Liver (tissue), 3 donors: ENCODE measurements around the gene CAMK2N2.

ENCODE experiments used
- EGR1 ChIP-seq, 2 donors: IDR thresholded peaks; 2 replicates each; pipeline ENCODE4 v1.6.1; 2016 to 2018; ENCODE audit warnings: antibody characterized with exemption in 2 of 2, low read depth in 2 of 2
- FOXA1 ChIP-seq: IDR thresholded peaks from 2 replicates; pipeline ENCODE4 v1.6.1; 2016; ENCODE audit warnings: antibody characterized with exemption
- GABPA ChIP-seq, 2 donors: IDR thresholded peaks in 1 of 2; conservative IDR thresholded peaks in 1 of 2; 2 replicates each; pipeline ENCODE4 v1.6.1; 2016; ENCODE audit warnings: antibody characterized with exemption in 2 of 2, mild to moderate bottlenecking in 1 of 2, moderate library complexity in 1 of 2
- JUND ChIP-seq, 2 donors: IDR thresholded peaks; 2 replicates each; pipeline ENCODE4 v1.6.1; 2016; ENCODE audit warnings: antibody characterized with exemption in 2 of 2
- NR2F2 ChIP-seq: IDR thresholded peaks from 2 replicates; pipeline ENCODE4 v1.6.1; 2016; ENCODE audit warnings: antibody characterized with exemption
- RAD21 ChIP-seq, 2 donors: IDR thresholded peaks; 2 replicates each; pipeline ENCODE4 v1.6.1; 2016; ENCODE audit warnings: antibody characterized with exemption in 2 of 2, mild to moderate bottlenecking in 2 of 2
- SP1 ChIP-seq: IDR thresholded peaks from 2 replicates; pipeline ENCODE4 v1.6.1; 2018; ENCODE audit warnings: antibody characterized with exemption, mild to moderate bottlenecking
- TAF1 ChIP-seq: conservative IDR thresholded peaks from 2 replicates; pipeline ENCODE4 v1.6.1; 2016; ENCODE audit warnings: antibody characterized with exemption, mild to moderate bottlenecking
- YY1 ChIP-seq: IDR thresholded peaks from 2 replicates; pipeline ENCODE4 v1.6.1; 2016; ENCODE audit warnings: antibody characterized with exemption, mild to moderate bottlenecking
- TF ChIP-seq, protein P1 (sequence below): fragments of 150-350 bp; IDR thresholded peaks from 2 replicates; pipeline ENCODE4 v1.5.1; 2017; ENCODE audit warnings: improper control_type of control experiment, low read depth, low read length; ENCODE audit not compliant: missing input control
- TF ChIP-seq, protein P2 (sequence below): IDR thresholded peaks from 2 replicates; pipeline ENCODE4 v1.6.1; 2016; ENCODE audit warnings: antibody characterized with exemption
- TF ChIP-seq, protein P3 (sequence below): IDR thresholded peaks from 2 replicates; pipeline ENCODE4 v1.6.1; 2016; ENCODE audit warnings: antibody characterized with exemption
- TF ChIP-seq, protein P4 (sequence below): IDR thresholded peaks from 2 replicates; pipeline ENCODE4 v1.6.1; 2016; ENCODE audit warnings: antibody characterized with exemption, mild to moderate bottlenecking
- TF ChIP-seq, protein P5 (sequence below): IDR thresholded peaks from 2 replicates; pipeline ENCODE4 v1.6.1; 2016; ENCODE audit warnings: antibody characterized with exemption
- donor health status: healthy.
- donor health status: healthy.

DNA sequence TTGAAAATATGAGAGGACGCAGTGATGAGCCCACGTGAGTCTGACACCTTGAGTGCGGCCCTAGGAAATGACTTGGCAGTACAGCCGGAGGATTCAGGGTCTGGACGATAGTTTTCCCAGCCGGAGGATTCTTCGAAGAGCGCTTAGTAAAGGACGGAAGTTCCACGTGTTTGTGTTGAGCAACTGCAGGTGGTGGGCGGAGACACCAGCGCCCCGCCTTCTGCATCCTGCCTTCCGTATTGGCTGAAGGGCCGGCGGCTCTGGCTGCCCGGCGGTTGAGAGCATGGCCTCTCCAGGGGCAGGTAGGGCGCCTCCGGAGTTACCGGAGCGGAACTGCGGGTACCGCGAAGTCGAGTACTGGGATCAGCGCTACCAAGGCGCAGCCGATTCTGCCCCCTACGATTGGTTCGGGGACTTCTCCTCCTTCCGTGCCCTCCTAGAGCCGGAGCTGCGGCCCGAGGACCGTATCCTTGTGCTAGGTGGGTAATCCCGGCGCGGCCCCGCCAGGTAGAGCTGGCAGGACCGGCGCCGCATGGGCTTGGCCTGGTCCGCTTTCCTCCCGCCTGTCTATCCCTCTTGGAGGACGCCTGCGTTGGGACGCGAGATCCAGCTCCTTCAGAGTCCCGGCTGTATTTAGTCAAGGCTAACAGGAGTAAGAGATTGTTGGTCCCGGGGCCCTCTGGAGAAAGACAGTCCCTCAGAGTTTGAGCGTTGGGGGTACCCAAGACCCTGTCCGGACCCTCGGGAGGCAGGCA, 11.8 kb downstream of the CAMK2N2 start, which contains the start of gene EEF1AKMT4:
- TF ChIP-seq, protein P1, sequence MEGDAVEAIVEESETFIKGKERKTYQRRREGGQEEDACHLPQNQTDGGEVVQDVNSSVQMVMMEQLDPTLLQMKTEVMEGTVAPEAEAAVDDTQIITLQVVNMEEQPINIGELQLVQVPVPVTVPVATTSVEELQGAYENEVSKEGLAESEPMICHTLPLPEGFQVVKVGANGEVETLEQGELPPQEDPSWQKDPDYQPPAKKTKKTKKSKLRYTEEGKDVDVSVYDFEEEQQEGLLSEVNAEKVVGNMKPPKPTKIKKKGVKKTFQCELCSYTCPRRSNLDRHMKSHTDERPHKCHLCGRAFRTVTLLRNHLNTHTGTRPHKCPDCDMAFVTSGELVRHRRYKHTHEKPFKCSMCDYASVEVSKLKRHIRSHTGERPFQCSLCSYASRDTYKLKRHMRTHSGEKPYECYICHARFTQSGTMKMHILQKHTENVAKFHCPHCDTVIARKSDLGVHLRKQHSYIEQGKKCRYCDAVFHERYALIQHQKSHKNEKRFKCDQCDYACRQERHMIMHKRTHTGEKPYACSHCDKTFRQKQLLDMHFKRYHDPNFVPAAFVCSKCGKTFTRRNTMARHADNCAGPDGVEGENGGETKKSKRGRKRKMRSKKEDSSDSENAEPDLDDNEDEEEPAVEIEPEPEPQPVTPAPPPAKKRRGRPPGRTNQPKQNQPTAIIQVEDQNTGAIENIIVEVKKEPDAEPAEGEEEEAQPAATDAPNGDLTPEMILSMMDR = peak; percentile 51
- TF ChIP-seq RAD21 (IDR thresholded peaks at IDR 0.05) (peak; percentile 28 to 53), GABPA (IDR thresholded peaks at IDR 0.05 in 1 of 2, conservative IDR thresholded peaks at IDR 0.05 in 1 of 2) (peak; percentile 80 to 89), NR2F2 (no peak), SP1 (peak; percentile 62), FOXA1 (no peak), YY1 (peak; percentile 82), TAF1 (no peak), JUND (IDR thresholded peaks at IDR 0.05) (no peak), EGR1 (IDR thresholded peaks at IDR 0.05; ENCODE audit: low read depth in 2 of 2) (no peak)
- TF ChIP-seq, protein P2, sequence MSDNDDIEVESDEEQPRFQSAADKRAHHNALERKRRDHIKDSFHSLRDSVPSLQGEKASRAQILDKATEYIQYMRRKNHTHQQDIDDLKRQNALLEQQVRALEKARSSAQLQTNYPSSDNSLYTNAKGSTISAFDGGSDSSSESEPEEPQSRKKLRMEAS = peak; percentile 99
- TF ChIP-seq, protein P3, sequence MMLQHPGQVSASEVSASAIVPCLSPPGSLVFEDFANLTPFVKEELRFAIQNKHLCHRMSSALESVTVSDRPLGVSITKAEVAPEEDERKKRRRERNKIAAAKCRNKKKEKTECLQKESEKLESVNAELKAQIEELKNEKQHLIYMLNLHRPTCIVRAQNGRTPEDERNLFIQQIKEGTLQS = no peak
- TF ChIP-seq, protein P4, sequence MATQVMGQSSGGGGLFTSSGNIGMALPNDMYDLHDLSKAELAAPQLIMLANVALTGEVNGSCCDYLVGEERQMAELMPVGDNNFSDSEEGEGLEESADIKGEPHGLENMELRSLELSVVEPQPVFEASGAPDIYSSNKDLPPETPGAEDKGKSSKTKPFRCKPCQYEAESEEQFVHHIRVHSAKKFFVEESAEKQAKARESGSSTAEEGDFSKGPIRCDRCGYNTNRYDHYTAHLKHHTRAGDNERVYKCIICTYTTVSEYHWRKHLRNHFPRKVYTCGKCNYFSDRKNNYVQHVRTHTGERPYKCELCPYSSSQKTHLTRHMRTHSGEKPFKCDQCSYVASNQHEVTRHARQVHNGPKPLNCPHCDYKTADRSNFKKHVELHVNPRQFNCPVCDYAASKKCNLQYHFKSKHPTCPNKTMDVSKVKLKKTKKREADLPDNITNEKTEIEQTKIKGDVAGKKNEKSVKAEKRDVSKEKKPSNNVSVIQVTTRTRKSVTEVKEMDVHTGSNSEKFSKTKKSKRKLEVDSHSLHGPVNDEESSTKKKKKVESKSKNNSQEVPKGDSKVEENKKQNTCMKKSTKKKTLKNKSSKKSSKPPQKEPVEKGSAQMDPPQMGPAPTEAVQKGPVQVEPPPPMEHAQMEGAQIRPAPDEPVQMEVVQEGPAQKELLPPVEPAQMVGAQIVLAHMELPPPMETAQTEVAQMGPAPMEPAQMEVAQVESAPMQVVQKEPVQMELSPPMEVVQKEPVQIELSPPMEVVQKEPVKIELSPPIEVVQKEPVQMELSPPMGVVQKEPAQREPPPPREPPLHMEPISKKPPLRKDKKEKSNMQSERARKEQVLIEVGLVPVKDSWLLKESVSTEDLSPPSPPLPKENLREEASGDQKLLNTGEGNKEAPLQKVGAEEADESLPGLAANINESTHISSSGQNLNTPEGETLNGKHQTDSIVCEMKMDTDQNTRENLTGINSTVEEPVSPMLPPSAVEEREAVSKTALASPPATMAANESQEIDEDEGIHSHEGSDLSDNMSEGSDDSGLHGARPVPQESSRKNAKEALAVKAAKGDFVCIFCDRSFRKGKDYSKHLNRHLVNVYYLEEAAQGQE = peak; percentile 53
- TF ChIP-seq, protein P5, sequence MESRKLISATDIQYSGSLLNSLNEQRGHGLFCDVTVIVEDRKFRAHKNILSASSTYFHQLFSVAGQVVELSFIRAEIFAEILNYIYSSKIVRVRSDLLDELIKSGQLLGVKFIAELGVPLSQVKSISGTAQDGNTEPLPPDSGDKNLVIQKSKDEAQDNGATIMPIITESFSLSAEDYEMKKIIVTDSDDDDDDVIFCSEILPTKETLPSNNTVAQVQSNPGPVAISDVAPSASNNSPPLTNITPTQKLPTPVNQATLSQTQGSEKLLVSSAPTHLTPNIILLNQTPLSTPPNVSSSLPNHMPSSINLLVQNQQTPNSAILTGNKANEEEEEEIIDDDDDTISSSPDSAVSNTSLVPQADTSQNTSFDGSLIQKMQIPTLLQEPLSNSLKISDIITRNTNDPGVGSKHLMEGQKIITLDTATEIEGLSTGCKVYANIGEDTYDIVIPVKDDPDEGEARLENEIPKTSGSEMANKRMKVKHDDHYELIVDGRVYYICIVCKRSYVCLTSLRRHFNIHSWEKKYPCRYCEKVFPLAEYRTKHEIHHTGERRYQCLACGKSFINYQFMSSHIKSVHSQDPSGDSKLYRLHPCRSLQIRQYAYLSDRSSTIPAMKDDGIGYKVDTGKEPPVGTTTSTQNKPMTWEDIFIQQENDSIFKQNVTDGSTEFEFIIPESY = peak; percentile 8
